SIG-M5 treated with dmso at 0.1 percent for 504 hours (cell line): ENCODE data around the gene ZNF598.
A peak's percentile ranks its signal among the peaks of the same experiment; 100 is the strongest.

Source experiments
- DNase-seq: peaks from one replicate; lab custom pipeline; 2025; ENCODE audit not compliant: unreplicated experiment; lab: John Stamatoyannopoulos, UW

The ZNF598 gene

GRCh38 chr16:1991948-1992703 lies 17.5 kb downstream of the ZNF598 start:
- DNase-seq, result peak; percentile 76

GRCh38 chr16:1991588-1991947 lies 18.1 kb downstream of the ZNF598 start:
- DNase-seq, result no peak

- DNase-seq, result no peak
Observed at GRCh38 chr16:1991135-1991551, 18.5 kb downstream of the ZNF598 start.

GRCh38 chr16:1990351-1991134 lies 19.1 kb downstream of the ZNF598 start:
- DNase-seq, result no peak

DNA sequence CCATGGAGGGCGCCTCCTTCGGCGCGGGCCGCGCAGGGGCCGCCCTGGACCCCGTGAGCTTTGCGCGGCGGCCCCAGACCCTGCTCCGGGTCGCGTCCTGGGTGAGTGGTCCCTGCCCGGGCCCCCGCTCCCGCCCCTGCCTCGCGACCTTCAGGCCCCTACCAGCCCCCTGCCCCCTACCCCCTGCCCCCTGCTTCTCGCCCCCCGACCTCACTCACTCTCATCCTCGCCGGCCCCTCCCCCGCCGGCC lies 19.6 kb downstream of the ZNF598 start:
- DNase-seq, result no peak

DNA sequence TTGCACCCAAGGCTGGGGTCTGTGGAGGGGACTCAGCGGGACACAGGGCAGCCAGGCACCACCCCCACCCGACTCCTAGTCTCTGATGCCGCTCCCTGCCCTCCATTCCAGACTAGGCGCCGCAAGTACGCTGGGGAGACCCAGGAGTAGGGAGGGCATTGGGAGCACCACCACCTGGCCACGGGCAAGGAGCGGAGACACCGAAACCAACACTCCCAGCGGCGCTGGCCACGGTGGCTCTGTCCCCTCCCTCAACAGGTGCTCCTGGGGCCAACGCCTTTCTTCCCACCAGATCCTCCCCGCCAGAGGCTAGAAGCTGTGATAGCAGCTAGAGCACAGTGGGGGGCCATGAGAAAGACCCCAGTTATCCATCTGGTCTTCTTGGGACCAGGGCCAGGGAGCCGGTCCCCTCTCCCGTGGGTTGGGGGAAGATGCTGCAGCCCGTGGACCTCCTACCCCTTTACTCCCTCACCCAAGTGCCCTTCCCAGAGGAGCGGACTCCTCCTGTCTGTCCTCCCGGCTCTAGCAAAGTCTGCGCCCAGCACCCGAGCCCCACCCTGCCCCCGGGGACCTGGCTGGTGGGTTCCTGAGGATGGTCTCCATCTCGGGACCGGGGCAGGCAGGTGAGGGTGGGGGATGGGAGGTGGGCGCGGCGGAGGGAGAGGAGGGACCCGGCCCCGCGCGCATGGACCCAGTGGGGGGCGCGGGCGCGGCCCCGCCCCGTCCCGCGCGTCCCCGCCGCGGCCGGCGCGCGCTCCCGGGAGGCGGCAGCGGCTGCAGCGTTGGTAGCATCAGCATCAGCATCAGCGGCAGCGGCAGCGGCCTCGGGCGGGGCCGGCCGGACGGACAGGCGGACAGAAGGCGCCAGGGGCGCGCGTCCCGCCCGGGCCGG lies 20.2 kb downstream of the ZNF598 start, which contains the start of gene SYNGR3:
Gene SYNGR3, plus strand, starts transcription at position 762 of the 892 bp plus-strand sequence. CDS start 133 bp downstream, outside the sequence.
- DNase-seq, result no peak

- no peak for DNase-seq
Observed at GRCh38 chr16:1987198-1987597, 22.4 kb downstream of the ZNF598 start.

DNA sequence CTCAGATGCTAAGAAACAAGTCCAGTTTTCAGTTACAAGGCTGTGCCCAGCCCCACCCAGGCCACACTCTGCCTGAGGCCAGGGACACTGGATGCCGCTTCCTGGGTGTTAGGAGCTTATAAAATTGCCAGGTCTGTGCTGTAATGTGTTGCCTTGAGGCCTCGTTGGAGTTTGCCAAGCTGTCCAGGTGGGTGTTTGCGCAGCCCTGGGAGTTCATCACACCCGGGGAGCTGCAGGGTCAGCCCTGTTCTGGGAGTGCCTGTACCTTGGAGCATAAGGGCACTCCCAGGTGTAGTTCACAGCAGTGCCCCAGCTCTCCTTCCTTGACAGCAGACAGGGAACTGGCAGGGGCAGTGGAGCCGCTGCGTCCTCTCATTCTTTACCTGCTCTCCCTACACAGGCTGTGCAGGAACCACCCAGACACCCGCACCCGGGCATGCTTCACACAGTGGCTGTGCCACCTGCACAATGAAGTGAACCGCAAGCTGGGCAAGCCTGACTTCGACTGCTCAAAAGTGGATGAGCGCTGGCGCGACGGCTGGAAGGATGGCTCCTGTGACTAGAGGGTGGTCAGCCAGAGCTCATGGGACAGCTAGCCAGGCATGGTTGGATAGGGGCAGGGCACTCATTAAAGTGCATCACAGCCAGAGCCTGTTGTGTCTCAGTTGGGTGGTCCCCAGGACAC lies 24.0 kb downstream of the ZNF598 start:
- DNase-seq, result no peak

DNA sequence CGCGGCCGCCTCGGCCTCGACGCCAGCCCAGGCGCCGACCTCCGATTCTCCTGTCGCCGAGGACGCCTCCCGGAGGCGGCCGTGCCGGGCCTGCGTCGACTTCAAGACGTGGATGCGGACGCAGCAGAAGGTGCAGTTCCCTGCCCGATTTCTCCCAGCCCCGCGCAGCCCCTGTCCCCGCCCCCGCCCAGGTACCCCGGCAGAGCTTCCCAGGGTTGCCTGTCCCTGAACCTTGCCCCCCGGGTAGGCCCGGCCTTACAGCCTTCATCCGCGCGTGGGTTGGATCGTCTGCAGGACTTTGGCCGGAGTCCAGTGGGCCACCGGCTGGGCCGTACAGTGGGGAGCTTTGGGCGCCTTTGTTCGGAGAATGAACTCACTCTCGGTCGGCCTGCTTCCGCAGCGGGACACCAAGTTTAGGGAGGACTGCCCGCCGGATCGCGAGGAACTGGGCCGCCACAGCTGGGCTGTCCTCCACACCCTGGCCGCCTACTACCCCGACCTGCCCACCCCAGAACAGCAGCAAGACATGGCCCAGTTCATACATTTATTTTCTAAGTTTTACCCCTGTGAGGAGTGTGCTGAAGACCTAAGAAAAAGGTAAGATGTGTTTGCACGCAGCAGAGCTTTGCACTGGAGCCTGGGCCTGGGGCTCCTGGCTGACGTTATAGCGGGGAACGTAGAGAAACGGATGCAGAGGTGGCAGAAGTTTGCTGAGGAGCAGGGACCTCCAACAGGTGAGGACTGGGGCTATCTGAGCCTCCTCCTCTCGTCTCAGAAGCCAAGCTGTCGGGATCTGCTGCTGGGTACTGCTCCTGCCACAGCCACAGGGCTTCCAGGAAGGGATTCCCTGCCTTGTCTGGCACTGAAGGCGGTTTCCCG lies 25.0 kb downstream of the ZNF598 start:
- no peak for DNase-seq

GRCh38 chr16:1983544-1984346 lies 25.9 kb downstream of the ZNF598 start, which contains the start of gene GFER:
Gene GFER (plus strand): TSS chr16:1984193. CDS start chr16:1984219, 26 bp downstream.
- DNase-seq, result peak; percentile 71

GRCh38 chr16:1982991-1983543 lies 26.6 kb downstream of the ZNF598 start:
- DNase-seq, result no peak

- DNase-seq, result no peak
Observed at GRCh38 chr16:1982013-1982433, 27.6 kb downstream of the ZNF598 start.

DNA sequence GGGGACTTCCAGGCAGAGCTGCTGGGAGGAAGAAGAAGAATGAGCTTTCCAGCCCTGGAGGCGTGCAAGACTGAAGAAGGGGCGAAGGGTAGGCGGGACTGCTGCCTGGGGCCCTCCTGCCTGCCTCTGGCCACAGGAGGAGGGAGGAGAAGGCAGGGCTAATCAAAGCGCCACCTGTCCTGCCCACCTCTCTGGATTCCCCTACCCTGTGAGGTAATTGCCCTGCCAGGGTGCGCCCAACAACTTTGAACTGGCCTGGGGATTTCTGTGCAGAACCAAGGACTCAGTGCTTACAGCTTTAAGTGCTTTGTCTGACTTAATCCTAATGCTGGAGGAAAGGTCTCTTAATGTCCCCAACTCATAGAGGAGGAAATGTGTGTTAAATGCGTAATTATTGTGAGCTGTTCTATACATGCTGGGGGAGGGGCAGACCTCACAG lies 28.2 kb downstream of the ZNF598 start, which contains the start of gene NOXO1:
Gene NOXO1, minus strand, starts transcription at position 72 of the 439 bp plus-strand sequence. CDS start 290 bp downstream, outside the sequence.
- DNase-seq, result no peak

DNA sequence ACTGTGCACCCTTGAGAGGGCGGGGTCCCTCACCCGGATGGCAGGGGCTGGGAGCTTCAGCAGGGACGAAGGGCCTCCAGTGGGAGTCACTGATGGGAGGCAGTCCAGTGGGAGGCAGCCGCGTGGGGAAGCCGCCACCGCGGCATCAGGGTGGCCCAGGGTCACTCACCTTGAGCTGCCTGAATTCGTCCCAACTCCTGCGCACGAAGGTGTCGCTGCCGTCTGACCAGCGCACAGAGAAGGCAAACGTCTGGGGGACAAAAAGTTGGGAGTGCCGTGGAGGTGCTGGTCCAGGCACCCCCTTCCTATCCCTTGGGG lies 28.9 kb downstream of the ZNF598 start:
- DNase-seq, result no peak

- no peak for DNase-seq
Observed at GRCh38 chr16:1980030-1980769, 29.4 kb downstream of the ZNF598 start.

DNA sequence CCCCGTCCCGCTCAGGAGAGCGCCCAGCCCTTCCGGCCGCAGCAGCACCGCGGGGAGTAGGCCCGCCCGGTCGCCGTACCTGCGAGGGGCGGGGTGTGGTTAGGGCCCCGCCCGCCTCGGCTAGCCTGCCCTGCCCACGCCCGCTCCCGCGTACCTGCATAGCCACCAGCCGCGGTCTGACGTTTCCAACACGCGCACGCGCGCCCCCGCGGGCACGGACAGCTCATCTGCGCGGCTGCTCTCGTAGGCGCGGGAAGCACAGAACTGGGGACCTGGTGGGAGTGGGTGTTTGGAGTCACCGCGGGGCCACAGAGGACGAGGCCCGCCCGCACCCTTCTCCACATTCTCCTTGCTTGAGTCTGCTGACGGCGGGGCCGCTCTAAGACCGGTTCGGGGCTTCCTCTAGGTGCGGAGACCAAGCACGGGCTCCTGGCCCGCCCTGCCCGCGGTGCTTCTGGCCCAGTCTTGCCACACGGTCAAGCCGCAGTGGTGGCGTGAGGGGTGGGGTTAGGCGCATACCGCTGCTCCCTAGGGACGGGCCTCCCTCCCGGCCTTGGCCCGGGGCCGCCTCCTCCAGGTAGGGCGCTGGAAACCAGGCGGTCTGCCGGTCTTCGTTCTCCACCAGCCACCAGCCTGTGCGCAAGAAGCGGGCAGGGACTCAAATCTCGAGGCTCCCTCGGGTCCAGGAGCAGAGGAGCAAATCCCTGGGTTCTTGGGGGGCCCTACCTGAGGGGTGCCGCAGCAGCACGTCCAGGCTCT lies 30.2 kb downstream of the ZNF598 start:
- no peak for DNase-seq

- no peak for DNase-seq
Observed at GRCh38 chr16:1978476-1979120, 31.0 kb downstream of the ZNF598 start.
